CD4-positive, alpha-beta T cell treated with Interleukin-17A for 4 hours (primary cell): Measurements from ENCODE around the gene KCNQ1OT1.
"Not testable (repeated sequence)": the region's sequence is repeated elsewhere in the genome, so short reads cannot be mapped to it uniquely, and the experiment has no call there.

Experiments
- DNase-seq: peaks from one replicate; pipeline ENCODE4 v3.0.0-alpha.2; 2020; ENCODE audit warnings: mixed read lengths

The KCNQ1OT1 gene

DNA sequence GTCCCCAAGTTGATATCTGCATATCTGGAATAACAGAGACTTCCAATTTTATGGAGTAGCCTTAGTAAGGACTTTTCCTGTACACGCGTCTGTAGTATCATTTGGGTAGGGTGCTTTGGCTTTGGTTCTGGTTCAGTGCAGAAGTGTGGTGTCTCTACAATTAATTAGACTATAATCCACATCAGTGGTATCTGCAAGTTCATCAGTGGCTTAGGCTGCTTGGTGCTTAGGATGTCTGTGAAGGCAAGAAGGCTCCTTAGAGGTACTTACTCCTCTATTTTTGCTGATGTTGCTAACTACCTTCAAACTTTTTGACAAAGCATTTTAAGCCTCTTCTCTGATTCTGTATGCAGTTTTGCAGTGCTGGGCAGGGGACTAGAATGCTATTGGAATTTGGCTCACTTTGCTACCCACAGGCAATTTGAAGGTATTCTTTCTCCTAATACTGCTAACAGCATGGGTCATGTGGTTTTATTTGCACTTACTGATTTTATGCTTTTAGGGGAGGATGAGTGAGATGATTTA is 49.4 kb downstream of the KCNQ1OT1 start:
- no peak for DNase-seq

DNA sequence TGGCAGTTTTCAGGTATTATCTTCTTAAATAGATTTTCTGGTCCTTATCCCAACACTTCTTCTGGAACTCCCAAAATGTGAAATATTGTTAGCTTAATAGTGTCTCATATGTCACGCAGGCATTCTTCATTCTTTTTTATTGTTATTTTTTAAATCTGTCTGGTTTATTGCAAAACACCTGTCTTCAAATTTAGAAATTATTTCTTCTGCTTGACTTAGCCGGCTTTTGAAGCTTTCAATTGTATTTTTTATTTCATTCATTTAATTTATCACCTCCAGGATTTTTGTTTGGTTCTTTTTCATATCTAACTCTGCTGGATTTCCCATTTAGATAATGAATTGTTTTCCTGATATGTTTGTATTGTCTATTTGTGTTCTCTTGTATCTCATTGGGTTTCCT is 49.9 kb downstream of the KCNQ1OT1 start:
- DNase-seq, result no peak

DNA sequence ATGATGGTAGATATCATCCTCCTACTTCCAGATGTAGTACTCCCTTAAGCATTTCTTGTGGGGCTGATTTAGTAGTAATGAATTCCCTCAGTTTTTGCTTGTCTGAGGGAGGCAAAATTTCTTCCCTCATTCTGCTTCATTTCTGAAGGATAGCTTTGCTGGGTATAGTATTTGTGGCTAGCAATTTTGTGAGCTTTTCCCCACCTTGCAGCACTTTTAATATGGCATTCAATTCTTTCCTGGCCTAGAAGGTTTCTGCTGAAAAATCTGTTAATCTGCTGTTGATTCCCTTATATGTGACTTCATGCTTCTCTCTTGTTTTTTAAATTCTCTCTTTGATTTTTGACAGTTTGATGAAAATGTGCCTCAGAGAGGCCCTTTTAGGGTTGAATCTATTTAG is 50.4 kb downstream of the KCNQ1OT1 start:
- no peak for DNase-seq

GRCh38 chr11:2647953-2648352 is 51.8 kb downstream of the KCNQ1OT1 start:
- no peak for DNase-seq

DNA sequence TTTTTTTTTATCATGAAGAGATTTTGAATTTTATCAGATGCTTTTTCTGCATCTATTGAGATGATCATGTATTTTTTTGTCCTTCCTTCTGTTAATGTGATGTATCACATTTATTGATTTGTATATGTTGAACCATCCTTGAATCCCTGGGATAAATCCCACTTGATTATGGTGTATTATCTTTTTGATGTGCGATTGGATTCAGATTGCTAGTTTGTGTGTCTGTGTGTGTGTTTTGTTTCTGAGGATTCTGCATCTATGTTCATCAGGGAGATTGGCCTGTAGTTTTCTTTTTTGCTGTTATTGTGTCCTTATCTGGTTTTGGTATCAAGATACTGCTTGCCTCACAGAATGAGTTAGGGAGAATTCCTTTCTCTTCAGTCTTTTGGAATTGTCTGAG is 52.6 kb downstream of the KCNQ1OT1 start:
- no peak for DNase-seq

DNA sequence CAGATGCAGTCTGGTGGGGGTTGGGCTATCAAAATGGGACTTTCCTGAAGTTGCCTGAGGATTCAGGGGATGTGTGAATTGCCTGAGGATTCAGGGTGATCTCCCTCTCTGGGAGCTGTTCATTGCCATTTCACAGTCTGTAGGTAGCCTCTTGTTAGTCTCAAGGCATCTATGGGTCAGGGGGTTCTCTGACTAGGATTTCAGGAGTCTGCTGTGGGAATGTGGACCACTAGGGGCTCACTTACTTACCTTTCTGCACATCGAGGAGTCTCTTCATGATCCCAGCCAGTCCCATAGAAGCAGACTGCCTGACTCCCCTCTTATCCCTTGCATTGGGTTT is 54.0 kb downstream of the KCNQ1OT1 start:
- no peak for DNase-seq

DNA sequence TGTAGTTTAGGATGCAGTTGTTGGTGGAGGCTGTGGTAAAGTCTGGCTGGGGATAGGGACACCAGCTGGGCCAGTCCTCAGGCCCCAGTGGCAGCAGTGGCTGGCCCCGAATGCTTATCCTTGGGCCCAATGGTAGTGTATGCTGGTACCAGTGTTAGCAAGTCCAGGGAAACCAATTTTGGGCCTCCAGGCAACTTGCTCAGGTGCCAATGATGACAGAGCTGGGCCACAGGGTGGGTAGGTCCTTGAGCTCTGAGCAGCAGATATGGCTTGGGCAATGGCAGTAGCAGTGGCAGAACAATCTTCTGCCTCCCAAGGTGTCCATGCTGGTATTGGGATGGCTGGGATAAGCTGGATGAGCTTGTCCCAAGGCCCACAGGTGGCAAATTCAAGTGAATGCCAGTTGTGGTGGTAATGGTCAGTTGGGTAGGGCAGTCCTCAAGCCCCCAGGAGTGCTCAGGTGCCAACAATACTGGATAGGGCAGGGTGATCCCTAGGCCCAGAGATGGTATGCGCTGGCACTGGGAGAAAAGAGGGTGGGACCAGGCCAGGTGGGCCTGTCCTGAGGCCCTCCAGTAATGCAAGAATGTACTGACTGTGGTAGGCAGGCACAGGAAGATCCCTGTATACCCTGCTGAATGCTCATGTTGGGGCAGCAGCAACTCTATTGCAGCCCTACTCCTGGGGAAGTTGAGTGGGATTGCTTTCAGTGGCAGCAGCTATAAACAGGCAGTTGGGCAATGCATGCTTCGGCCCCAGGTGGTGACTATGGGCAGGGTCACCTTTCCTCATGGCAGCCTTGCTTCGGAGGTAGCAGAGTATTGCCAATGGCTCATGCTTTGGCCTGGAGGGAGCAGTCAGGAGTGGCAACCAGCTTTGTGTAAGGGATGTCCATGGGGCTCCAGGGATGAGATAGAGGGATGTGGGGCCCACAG is 54.7 kb downstream of the KCNQ1OT1 start:
- no peak for DNase-seq

DNA sequence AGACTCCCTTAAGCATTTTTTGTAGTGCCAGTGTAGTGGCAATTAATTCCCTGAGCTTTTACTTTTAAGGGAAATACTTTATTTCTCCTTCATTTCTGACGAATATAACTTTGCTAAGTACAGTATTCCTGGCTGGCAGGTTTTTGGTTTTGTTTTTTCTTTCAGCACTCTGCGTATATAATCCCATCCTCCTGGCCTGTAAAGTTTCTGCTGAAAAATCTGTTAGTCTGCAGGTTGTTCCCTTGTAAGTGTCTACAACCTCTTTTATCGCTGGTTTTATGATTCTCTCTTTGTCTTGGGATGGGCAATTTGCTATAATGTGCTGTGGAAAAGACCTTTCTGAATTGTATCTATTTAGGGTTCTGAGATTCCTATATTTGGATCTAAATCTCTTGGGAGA is 56.0 kb downstream of the KCNQ1OT1 start:
- no peak for DNase-seq

GRCh38 chr11:2641623-2642022 is 58.2 kb downstream of the KCNQ1OT1 start:
- DNase-seq, result no peak

- DNase-seq, result not testable (repeated sequence)
These were observed 60.0 kb downstream of the KCNQ1OT1 start for GRCh38 chr11:2639763-2640162.

DNA sequence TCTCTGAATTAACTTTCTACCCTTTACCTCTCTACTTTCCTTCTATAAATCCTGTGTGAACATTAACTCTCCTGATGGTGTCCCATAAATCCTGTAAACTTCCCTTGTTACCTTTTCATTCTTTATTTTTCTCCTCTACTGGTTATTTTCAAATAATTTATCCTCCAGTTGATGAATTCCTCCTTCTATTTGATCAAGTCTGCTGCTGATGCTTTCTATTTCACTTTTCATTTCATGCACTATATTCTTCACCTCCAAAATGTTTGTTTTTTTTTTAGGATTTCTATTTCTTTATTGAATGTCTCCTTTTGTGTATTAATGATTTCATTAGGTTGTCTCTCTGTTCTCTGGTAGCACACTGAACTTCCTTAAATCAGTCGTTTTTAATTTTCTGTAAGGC is 68.6 kb downstream of the KCNQ1OT1 start:
- DNase-seq, result no peak

- DNase-seq, result no peak
These were observed 69.1 kb downstream of the KCNQ1OT1 start for GRCh38 chr11:2630679-2631078.

- DNase-seq, result no peak
These were observed 74.6 kb downstream of the KCNQ1OT1 start for GRCh38 chr11:2625183-2625582.

- no peak for DNase-seq
These were observed 77.9 kb downstream of the KCNQ1OT1 start for GRCh38 chr11:2621894-2622293.

DNA sequence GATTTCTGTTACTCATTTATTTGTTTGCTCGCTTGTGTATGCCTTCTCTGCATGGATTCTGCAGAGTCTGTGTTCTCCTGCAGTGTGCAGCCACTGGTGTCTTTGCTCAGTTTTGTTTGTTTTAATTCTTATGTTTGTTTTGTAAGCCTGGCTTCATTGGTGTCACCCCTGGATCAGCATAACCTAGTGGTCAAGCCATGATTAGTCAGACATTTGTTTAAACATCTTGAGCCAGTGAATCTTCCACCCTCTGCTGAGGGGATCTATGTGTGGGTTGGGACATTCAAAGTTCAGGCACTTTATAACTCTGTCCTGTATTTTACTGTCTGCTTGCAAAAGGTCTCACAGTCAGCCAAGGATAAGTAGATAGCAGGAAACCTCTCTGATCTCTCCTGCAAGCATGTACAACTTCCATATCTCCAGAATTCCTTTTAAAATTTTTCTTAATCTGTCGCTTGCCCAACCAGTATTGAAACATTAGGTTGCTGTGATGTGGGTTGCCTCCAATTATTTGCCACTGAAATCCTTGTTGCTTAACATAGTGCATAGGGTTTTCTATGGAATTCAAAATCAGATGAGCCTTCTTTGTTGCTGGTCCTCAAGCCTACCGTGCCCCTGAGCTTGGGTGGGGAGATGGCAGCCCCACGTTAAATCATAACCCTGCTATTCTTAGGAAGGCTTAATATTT is 86.8 kb downstream of the KCNQ1OT1 start:
- no peak for DNase-seq

GRCh38 chr11:2609345-2609744 is 90.4 kb downstream of the KCNQ1OT1 start:
- DNase-seq, result no peak

GRCh38 chr11:2599561-2600189 is 100.1 kb downstream of the KCNQ1OT1 start:
- DNase-seq, result no peak

- DNase-seq, result no peak
These were observed 104.6 kb downstream of the KCNQ1OT1 start for GRCh38 chr11:2595204-2595603.

GRCh38 chr11:2594267-2594666 is 105.5 kb downstream of the KCNQ1OT1 start:
- no peak for DNase-seq

- DNase-seq, result no peak
These were observed 106.3 kb downstream of the KCNQ1OT1 start for GRCh38 chr11:2593393-2593950.

DNA sequence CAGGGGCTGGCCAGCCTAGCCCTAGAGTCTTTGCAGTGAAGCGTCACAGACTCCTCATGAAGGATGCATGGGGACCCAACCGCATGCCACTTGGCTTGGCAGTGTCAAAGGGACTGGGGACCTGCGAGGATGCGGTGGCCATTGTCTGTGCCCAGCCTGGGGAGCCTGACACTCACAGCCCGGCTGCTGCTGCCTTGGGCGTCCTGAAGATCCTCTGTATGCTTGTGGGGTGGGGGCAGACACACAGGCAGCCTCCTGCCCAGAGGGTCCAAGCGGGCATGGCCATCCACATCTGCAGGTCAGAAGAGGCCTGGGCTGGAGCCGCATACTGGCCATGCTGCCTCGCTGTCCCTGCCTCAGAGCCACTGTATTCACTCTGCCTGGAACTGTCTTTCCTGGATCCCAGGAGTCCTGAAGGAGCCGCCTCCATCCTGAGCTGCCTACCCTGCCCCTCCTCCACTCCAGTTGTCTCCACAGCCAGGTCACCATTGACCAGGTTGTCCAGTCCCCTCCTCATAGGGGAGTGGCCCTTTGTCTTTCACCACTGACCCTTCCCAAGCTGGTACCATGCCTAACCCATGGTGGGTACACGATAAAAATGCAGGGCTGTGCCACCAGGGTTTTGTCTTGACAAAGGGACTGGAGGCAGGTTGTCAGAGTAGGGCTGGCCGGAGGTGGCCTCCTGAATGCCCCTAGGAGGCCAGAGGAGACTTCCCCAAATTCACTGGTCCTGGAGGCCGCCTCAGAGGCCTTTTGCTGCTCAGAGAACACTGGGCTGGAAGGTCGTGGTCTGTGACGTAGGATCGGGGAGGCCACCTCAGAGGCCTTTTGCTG is 107.0 kb downstream of the KCNQ1OT1 start:
- no peak for DNase-seq

GRCh38 chr11:2591805-2592204 is 108.0 kb downstream of the KCNQ1OT1 start:
- no peak for DNase-seq
